HepG2 (cell line): ENCODE measurements around the gene ATG9A.
"Not testable (repeated sequence)": the region's sequence is repeated elsewhere in the genome, so short reads cannot be mapped to it uniquely, and the experiment has no call there.

Source experiments
- CTCF ChIP-seq: sonication (generic); formaldehyde crosslinking; IDR thresholded peaks from 2 replicates; pipeline ENCODE4 v1.5.0; 2020; ENCODE audit warnings: mild to moderate bottlenecking, missing genetic modification reagents, moderate library complexity
- FOSL2 ChIP-seq: sonication (generic); formaldehyde crosslinking; IDR thresholded peaks from 2 replicates; pipeline ENCODE4 v1.4.0; 2020; ENCODE audit warnings: missing genetic modification reagents
- HNRNPUL1 ChIP-seq: fragments of 200-400 bp; formaldehyde crosslinking; IDR thresholded peaks from 2 replicates; pipeline ENCODE4 v1.6.1; 2017; ENCODE audit warnings: low read depth, mild to moderate bottlenecking, low read length, moderate library complexity
- JARID2 ChIP-seq: sonication (generic); formaldehyde crosslinking; IDR thresholded peaks from 2 replicates; pipeline ENCODE4 v1.8.1; 2023; ENCODE audit warnings: missing genetic modification reagents, inconsistent platforms; ENCODE audit not compliant: insufficient replicate concordance
- POLR2AphosphoS5 ChIP-seq: IDR thresholded peaks from 2 replicates; pipeline ENCODE4 v1.6.1; 2012; ENCODE audit warnings: low read depth, low read length
- SIN3A ChIP-seq: IDR thresholded peaks from 2 replicates; pipeline ENCODE4 v1.6.1; 2011; ENCODE audit warnings: low read depth, mild to moderate bottlenecking, control low read depth, low read length, borderline replicate concordance
- ZBTB7A ChIP-seq: sonication (generic); formaldehyde crosslinking; IDR thresholded peaks from 2 replicates; pipeline ENCODE4 v1.8.0; 2022; ENCODE audit warnings: mild to moderate bottlenecking, missing genetic modification reagents
- ZNF350 ChIP-seq: sonication (generic); formaldehyde crosslinking; IDR thresholded peaks from 2 replicates; pipeline ENCODE4 v1.4.0; 2020; ENCODE audit warnings: mild to moderate bottlenecking, low read depth, missing genetic modification reagents, borderline replicate concordance
- TF ChIP-seq, protein P1 (sequence below): sonication (generic); formaldehyde crosslinking; IDR thresholded peaks from 2 replicates; pipeline ENCODE4 v1.8.0; 2022; ENCODE audit warnings: missing genetic modification reagents, low read depth, mild to moderate bottlenecking, borderline replicate concordance

DNA sequence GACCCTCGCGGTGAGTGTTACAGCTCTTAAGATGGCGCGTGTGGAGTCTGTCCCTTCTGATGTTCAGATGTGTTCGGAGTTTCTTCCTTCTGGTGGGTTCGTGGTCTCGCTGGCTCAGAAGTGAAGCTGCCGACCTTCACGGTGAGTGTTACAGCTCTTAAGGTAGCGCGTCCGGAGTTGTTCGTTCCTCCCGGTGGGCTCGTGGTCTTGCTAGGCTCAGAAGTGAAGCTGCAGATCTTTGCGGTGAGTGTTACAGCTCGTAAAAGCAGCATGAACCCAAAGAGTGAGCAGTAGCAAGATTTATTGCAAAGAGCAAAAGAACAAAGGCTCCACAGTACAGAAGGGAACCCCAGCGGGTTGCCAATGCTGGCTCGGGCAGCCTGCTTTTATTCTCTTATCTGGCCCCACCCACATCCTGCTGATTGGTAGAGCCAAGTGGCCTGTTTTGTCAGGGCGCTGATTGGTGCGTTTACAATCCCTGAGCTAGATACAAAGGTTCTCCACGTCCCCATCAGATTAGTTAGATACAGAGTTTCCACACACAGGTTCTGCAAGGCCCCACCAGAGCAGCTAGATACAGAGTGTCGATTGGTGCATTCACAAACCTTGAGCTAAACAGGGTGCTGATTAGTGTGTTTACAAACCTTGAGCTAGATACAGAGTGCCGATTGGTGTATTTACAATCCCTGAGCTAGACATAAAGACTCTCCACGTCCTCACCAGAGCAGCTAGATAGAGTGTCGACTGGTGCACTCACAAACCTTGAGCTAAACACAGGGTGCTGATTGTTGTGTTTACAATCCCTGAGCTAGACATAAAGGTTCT lies 28.7 kb downstream of the ATG9A start:
- TF ChIP-seq HNRNPUL1; CTCF (CRISPR knock-in tag); JARID2 (CRISPR knock-in tag); SIN3A; FOSL2 (CRISPR knock-in tag): not testable (repeated sequence)
- TF ChIP-seq POLR2AphosphoS5 (peak; percentile 92), ZNF350 (CRISPR knock-in tag) (peak; percentile 27; the same call in 1 of the 2 replicates), ZBTB7A (CRISPR knock-in tag) (peak; percentile 36; the same call in 1 of the 2 replicates)
- TF ChIP-seq, protein P1, sequence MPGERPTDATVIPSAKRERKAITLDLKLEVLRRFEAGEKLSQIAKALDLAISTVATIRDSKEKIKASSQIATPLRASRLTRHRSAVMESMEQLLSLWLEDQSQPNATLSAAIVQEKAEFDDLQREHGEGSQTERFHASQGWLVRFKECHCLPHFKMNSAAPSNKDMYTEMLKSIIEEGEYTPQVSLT: not testable (repeated sequence)
